Muscle of leg (tissue), 11 donors: ENCODE measurements around the gene TPM2. TPM values are rescaled to one million over a fixed set of nuclear protein-coding genes. Genes with fewer than 3 reads are reported as not detected.

Experiments used
- DNase-seq: peaks from one replicate; pipeline ENCODE4 v3.0.0; 2013
- H3K27ac ChIP-seq: one replicate; pipeline ENCODE4 v1.5.1; 2013; ENCODE audit warnings: mild to moderate bottlenecking, low read length, control low read depth
- H3K27me3 ChIP-seq: one replicate; pipeline ENCODE4 v1.6.1; 2013; ENCODE audit warnings: low read length; ENCODE audit not compliant: control insufficient read depth, insufficient read depth
- H3K36me3 ChIP-seq: one replicate; pipeline ENCODE4 v1.6.1; 2013; ENCODE audit warnings: low read length; ENCODE audit not compliant: control insufficient read depth, insufficient read depth
- H3K4me1 ChIP-seq: one replicate; pipeline ENCODE4 v1.6.1; 2013; ENCODE audit warnings: low read length; ENCODE audit not compliant: control insufficient read depth, insufficient read depth
- H3K4me3 ChIP-seq: one replicate; pipeline ENCODE4 v1.5.1; 2013; ENCODE audit warnings: low read length, control low read depth
- H3K9me3 ChIP-seq: replicated peaks from 2 replicates; pipeline ENCODE4 v1.6.1; 2013; ENCODE audit warnings: low read depth, low read length; ENCODE audit not compliant: control insufficient read depth
- WGBS: methylation state at CpG from one replicate; pipeline ENCODE4 v1.1.5; 2013; ENCODE audit warnings: missing lambda C conversion rate; ENCODE audit not compliant: insufficient coverage; 5-methylcytosine and 5-hydroxymethylcytosine counted together
- polyA plus RNA-seq, 8 donors: library from polyadenylated mRNA; unstranded; fragments of 120-200 nt; gene quantifications; one replicate each; pipeline versions ENCODE4 v1.2.1 to v1.2.3, GENCODE V29; 2013; ENCODE audit warnings: inconsistent platforms in 1 of 8, low replicate concordance in 1 of 8; ENCODE audit not compliant: insufficient read length in 8 of 8, insufficient read depth in 1 of 8
- total RNA-seq: library from RNA; stranded (reverse); fragments of 120-200 nt; gene quantifications from one replicate; pipeline ENCODE4 v1.2.4, GENCODE V29; 2013

TPM2 gene
- total and polyA plus RNA-seq, 9 donors: 4,794 to 8,701 (median 8,066) TPM

- H3K27ac ChIP-seq: no peak overlapping the region
- no peak overlapping the region for H3K4me3 ChIP-seq
- WGBS: 82% methylated on average over 2 of the region's 11 CpGs
Observed at GRCh38 chr9:35712762-35713400, 23.2 kb upstream of the TPM2 start.

GRCh38 chr9:35711501-35712428 lies 22.0 kb upstream of the TPM2 start:
- 91% methylated on average over 15 of the region's 21 CpGs for WGBS
- Histone ChIP-seq H3K4me1 (no peaks in the 10 kb centered on the region), H3K36me3 (peaks cover 83% of the 10 kb centered on the region), H3K27ac (no peak overlapping the region), H3K27me3 (no peaks in the 10 kb centered on the region), H3K9me3 (no peaks in the 10 kb centered on the region), H3K4me3 (no peak overlapping the region)
- no peak for DNase-seq

More at GRCh38 chr9:35712762-35713400, 23.2 kb upstream of the TPM2 start:
- Histone ChIP-seq H3K9me3 (no peaks in the 10 kb centered on the region), H3K36me3 (peaks cover 83% of the 10 kb centered on the region), H3K27me3 (no peaks in the 10 kb centered on the region), H3K4me1 (no peaks in the 10 kb centered on the region)
- DNase-seq: no peak

- H3K36me3 ChIP-seq: peaks cover 85% of the 10 kb centered on the region
- no CpG with 5 or more reads among the region's 7 CpGs for WGBS
- no peaks in the 10 kb centered on the region for H3K4me1 ChIP-seq
- H3K27ac ChIP-seq: no peak overlapping the region
- no peak overlapping the region for H3K4me3 ChIP-seq
- H3K27me3 ChIP-seq: no peaks in the 10 kb centered on the region
- no peaks in the 10 kb centered on the region for H3K9me3 ChIP-seq
- no peak for DNase-seq
Observed at GRCh38 chr9:35710818-35711500, 21.2 kb upstream of the TPM2 start.

GRCh38 chr9:35708146-35708545 lies 18.4 kb upstream of the TPM2 start:
- no peaks in the 10 kb centered on the region for H3K9me3 ChIP-seq
- WGBS: 96% methylated on average over 4 of the region's 4 CpGs

GRCh38 chr9:35706951-35707350 lies 17.2 kb upstream of the TPM2 start:
- Histone ChIP-seq H3K27me3 (no peaks in the 10 kb centered on the region), H3K4me3 (no peak overlapping the region), H3K9me3 (no peaks in the 10 kb centered on the region), H3K4me1 (no peaks in the 10 kb centered on the region), H3K36me3 (peaks cover 92% of the 10 kb centered on the region), H3K27ac (no peak overlapping the region)
- DNase-seq: no peak
- WGBS: 97% methylated on average over 5 of the region's 10 CpGs

More at GRCh38 chr9:35708146-35708545, 18.4 kb upstream of the TPM2 start:
- H3K27ac ChIP-seq: no peak overlapping the region
- DNase-seq: no peak
- no peak overlapping the region for H3K4me3 ChIP-seq
- H3K4me1 ChIP-seq: no peaks in the 10 kb centered on the region
- H3K36me3 ChIP-seq: peaks cover 90% of the 10 kb centered on the region
- no peaks in the 10 kb centered on the region for H3K27me3 ChIP-seq

- no peak overlapping the region for H3K27ac ChIP-seq
- WGBS: 91% methylated on average over 3 of the region's 7 CpGs
- no peak for DNase-seq
Observed at GRCh38 chr9:35705836-35706430, 16.2 kb upstream of the TPM2 start.

GRCh38 chr9:35705372-35705771 lies 15.6 kb upstream of the TPM2 start:
- no peaks in the 10 kb centered on the region for H3K9me3 ChIP-seq
- no peaks in the 10 kb centered on the region for H3K4me1 ChIP-seq
- no peaks in the 10 kb centered on the region for H3K27me3 ChIP-seq
- H3K36me3 ChIP-seq: peaks cover 92% of the 10 kb centered on the region
- H3K27ac ChIP-seq: no peak overlapping the region
- no peak overlapping the region for H3K4me3 ChIP-seq
- no peak for DNase-seq
- 92% methylated on average over 8 of the region's 8 CpGs for WGBS

More at GRCh38 chr9:35705836-35706430, 16.2 kb upstream of the TPM2 start:
- no peak overlapping the region for H3K4me3 ChIP-seq
- H3K36me3 ChIP-seq: peaks cover 92% of the 10 kb centered on the region
- no peaks in the 10 kb centered on the region for H3K9me3 ChIP-seq
- no peaks in the 10 kb centered on the region for H3K27me3 ChIP-seq
- H3K4me1 ChIP-seq: no peaks in the 10 kb centered on the region

- Histone ChIP-seq H3K4me3 (no peak overlapping the region), H3K27ac (no peak overlapping the region), H3K4me1 (no peaks in the 10 kb centered on the region), H3K9me3 (no peaks in the 10 kb centered on the region), H3K36me3 (peaks cover 98% of the 10 kb centered on the region), H3K27me3 (no peaks in the 10 kb centered on the region)
- WGBS: 93% methylated on average over 26 of the region's 26 CpGs
- DNase-seq: no peak
Observed at GRCh38 chr9:35703906-35704672, 14.4 kb upstream of the TPM2 start.

GRCh38 chr9:35702696-35703095 lies 13.0 kb upstream of the TPM2 start:
- WGBS: 96% methylated on average over 6 of the region's 7 CpGs
- Histone ChIP-seq H3K4me3 (no peak overlapping the region), H3K27me3 (no peaks in the 10 kb centered on the region), H3K27ac (no peak overlapping the region), H3K4me1 (no peaks in the 10 kb centered on the region), H3K36me3 (peaks cover 100% of the 10 kb centered on the region), H3K9me3 (no peaks in the 10 kb centered on the region)
- no peak for DNase-seq
